Kidney (tissue), 14 donors: ENCODE data around the gene NPEPL1. TPM values are rescaled to one million over a fixed set of nuclear protein-coding genes. Genes with fewer than 3 reads are reported as not detected.
A peak's percentile ranks its signal among the peaks of the same experiment; 100 is the strongest.

Experiments
- DNase-seq, 5 donors: peaks; one replicate each; pipeline ENCODE4 v3.0.0-alpha.2; 2013 to 2020
- FAIRE-seq: peaks from 2 replicates; lab custom pipeline; 2012; peaks lifted over from hg19 to GRCh38; lab: Jason Lieb, UNC
- H3K27ac ChIP-seq, 2 donors: one replicate each; pipeline ENCODE4 v1.7.0; 2013; ENCODE audit warnings: low read depth in 2 of 2, low read length in 2 of 2, inconsistent platforms in 1 of 2
- H3K27me3 ChIP-seq: one replicate; pipeline ENCODE4 v1.7.1; 2013; ENCODE audit warnings: low read length, inconsistent platforms; ENCODE audit not compliant: control insufficient read depth, insufficient read depth
- H3K36me3 ChIP-seq, 3 donors: one replicate each; pipeline versions ENCODE4 v1.7.0 to v1.7.1; 2013; ENCODE audit warnings: low read length in 3 of 3, control low read depth in 1 of 3, inconsistent platforms in 1 of 3; ENCODE audit not compliant: insufficient read depth in 3 of 3, control insufficient read depth in 2 of 3
- H3K4me1 ChIP-seq, 3 donors: one replicate each; pipeline versions ENCODE4 v1.7.0 to v1.7.1; 2013; ENCODE audit warnings: low read length in 3 of 3, inconsistent platforms in 1 of 3, low read depth in 1 of 3; ENCODE audit not compliant: control insufficient read depth in 2 of 3, insufficient read depth in 2 of 3
- H3K4me3 ChIP-seq, 3 donors: one replicate each; pipeline versions ENCODE4 v1.7.0 to v1.8.1; 2013; ENCODE audit warnings: low read length in 3 of 3, control low read depth in 1 of 3, inconsistent platforms in 1 of 3
- H3K9ac ChIP-seq, 3 donors: one replicate each; pipeline versions ENCODE4 v1.7.0 to v1.7.1; 2013; ENCODE audit warnings: low read length in 3 of 3, control low read depth in 1 of 3, inconsistent platforms in 1 of 3
- H3K9me3 ChIP-seq, 3 donors: one replicate each; pipeline versions ENCODE4 v1.7.0 to v1.7.1; 2013; ENCODE audit warnings: low read length in 3 of 3, control low read depth in 1 of 3, inconsistent platforms in 1 of 3; ENCODE audit not compliant: control insufficient read depth in 2 of 3, insufficient read depth in 1 of 3
- intact Hi-C: fragments of 100-400 bp; cut with DNase I; formaldehyde crosslinking; loops from one replicate; pipeline ENCODE4 v1.11.1; 2022
- polyA plus RNA-seq: library from polyadenylated mRNA; stranded (reverse); fragments of 350-450 nt; fragmentation: Illumina TruSeq; extraction: RNeasy Lipid Tissue Mini Kit (QIAGEN cat#74804); gene quantifications from one replicate; pipeline ENCODE4 v1.2.3, GENCODE V29; 2014; ENCODE audit warnings: low read depth, low replicate concordance; ENCODE audit not compliant: insufficient read depth
- total RNA-seq: library from RNA; stranded (reverse); fragmentation: NEBNext Ultra II Directional; extraction: Animal tissue kit (Norgen Biotek cat#: 25700); gene quantifications from one replicate; pipeline ENCODE4 v1.2.1, GENCODE V29; 2021
- TF ChIP-seq, protein P1 (sequence below): IDR thresholded peaks from 3 replicates; pipeline ENCODE4 v1.5.1; 2012; ENCODE audit warnings: mild to moderate bottlenecking, moderate library complexity, borderline replicate concordance; ENCODE audit not compliant: insufficient read depth; ENCODE audit errors: extremely low read depth
- donor health status: control.
- donor health status: control.
- donor health status: control.
- donor health status: control.
- donor health status: control.
- donor health status: DM: yes; HTN: yes; CAD: no.
- donor health status: Normal renal cell carcinoma (clear cell type).

The NPEPL1 gene
- total and polyA plus RNA-seq, 2 donors from 2014 or later = 39.7 to 60.2 TPM

DNA sequence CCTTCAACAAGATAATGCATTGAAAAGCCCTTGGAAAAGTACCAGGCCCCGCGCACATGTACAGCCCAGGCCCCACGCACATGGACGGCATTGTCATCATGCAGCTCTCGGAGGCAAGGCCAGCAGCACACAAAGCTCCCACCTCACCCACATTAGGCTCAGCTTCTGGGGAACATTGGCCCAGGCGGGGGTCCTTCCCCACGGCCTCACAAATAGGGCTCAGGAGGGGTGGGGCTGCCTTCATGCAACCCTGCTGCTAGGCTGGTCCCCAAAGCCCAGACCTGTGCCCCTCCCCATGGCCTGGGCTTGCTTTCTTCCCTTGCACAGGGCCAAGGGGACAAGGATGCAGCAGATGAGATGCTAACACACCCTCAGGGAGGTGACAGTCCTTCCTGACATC lies 26.7 kb downstream of the NPEPL1 start:
- Histone ChIP-seq H3K36me3 (no peaks in the 10 kb centered on the region), H3K9me3 (no peaks in the 10 kb centered on the region), H3K27ac (no peak overlapping the region), H3K4me3 (no peak overlapping the region), H3K9ac (no peak overlapping the region), H3K27me3 (no peaks in the 10 kb centered on the region), H3K4me1 (peaks cover 0 to 2% (median 0%) of the 10 kb centered on the region in 3 donors)
- intact Hi-C loops = no loop called here
- DNase-seq (peak in 1 of 5 donors; percentile 26), FAIRE-seq (no peak)
- TF ChIP-seq, protein P1, sequence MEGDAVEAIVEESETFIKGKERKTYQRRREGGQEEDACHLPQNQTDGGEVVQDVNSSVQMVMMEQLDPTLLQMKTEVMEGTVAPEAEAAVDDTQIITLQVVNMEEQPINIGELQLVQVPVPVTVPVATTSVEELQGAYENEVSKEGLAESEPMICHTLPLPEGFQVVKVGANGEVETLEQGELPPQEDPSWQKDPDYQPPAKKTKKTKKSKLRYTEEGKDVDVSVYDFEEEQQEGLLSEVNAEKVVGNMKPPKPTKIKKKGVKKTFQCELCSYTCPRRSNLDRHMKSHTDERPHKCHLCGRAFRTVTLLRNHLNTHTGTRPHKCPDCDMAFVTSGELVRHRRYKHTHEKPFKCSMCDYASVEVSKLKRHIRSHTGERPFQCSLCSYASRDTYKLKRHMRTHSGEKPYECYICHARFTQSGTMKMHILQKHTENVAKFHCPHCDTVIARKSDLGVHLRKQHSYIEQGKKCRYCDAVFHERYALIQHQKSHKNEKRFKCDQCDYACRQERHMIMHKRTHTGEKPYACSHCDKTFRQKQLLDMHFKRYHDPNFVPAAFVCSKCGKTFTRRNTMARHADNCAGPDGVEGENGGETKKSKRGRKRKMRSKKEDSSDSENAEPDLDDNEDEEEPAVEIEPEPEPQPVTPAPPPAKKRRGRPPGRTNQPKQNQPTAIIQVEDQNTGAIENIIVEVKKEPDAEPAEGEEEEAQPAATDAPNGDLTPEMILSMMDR = no peak

DNA sequence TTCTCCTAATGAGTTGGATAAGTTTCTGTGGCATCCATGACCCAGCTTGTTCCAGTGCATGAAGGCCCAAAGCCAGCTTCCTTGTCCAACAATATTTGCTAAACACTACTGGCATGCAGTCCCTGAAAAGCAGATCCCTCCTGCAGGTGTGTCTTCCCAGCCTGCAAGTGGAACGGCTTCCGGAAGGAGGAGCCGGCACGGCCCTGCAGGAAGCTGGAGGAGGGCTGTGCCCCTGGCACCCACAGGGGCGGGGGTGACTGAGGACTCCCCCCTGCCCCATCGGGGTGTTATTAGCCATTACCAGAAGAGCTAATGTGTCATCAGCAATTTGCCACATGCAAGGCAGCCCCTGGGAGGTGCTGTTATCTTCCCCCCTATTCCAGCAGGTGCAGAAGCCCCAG lies 27.4 kb downstream of the NPEPL1 start:
- TF ChIP-seq, protein P1 = no peak
- DNase-seq = peak in 2 of 5 donors; percentile 8 to 29
- intact Hi-C loops = no loop called here
- Histone ChIP-seq H3K9ac (no peak overlapping the region), H3K27me3 (no peaks in the 10 kb centered on the region), H3K4me1 (peaks cover 0 to 2% (median 0%) of the 10 kb centered on the region in 3 donors), H3K9me3 (no peaks in the 10 kb centered on the region), H3K4me3 (no peak overlapping the region), H3K36me3 (no peaks in the 10 kb centered on the region), H3K27ac (no peak overlapping the region)
- FAIRE-seq = no peak

DNA sequence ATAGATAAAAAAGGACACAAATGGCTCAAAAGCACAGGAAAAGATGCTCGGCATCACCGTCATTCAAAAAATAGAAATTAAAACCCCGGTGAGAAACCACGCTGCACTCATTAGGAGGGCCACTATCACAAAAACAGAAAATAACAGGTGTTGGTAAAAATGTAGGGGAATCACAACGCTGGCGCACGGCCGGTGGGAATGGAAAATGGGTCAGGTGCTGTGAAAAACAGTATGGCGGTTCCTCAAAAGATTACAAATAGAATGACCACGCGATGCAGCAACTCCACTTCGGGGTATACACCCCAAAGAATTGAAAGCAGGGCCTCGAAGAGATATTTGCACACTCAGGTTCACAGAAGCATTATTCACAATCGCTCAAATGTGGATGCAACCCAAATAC lies 28.3 kb downstream of the NPEPL1 start:
- no peak for FAIRE-seq
- TF ChIP-seq, protein P1 = no peak
- intact Hi-C loops = no loop called here

More for the DNA sequence above, 28.3 kb downstream of the NPEPL1 start:
- Histone ChIP-seq H3K4me1 (peaks cover 0 to 2% (median 0%) of the 10 kb centered on the region in 3 donors), H3K9ac (no peak overlapping the region), H3K4me3 (no peak overlapping the region), H3K36me3 (no peaks in the 10 kb centered on the region), H3K9me3 (no peaks in the 10 kb centered on the region), H3K27ac (no peak overlapping the region), H3K27me3 (no peaks in the 10 kb centered on the region)
- DNase-seq = no peak
